ENCODE data around the gene C2orf92.

DNA sequence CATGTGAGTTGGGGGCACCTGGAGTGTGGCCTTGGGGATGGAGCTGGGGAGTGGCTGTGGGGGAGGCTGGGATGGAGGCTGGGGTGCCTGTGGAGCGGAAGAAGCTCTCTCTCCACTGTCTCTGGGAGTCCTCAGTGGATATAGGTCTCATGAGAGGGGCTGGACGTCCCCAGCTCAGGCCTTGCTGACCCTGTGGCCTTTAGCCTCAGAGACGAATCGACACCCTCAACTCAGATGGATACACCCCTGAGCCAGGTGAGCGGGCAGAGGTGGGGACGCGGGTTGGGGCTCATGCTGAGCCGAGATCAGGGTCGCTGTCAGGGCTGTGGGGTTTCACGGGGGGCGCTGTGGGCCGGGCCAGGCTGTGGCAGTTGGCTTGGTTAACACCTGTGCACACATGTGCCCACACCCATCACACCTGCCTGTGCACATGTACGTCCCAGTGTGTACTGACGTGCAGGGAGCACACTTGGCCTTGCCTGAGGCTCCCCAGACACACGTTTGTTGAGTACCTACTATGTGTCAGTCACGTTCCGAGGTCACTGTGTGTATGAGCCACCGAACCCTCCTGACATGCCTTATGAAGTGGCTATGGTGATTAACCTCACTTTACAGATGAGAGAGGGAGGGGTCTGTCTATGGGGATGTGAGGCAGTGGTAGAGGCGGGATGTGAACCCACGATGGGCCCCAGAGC, 64.0 kb downstream of the C2orf92 start:
- TF ChIP-seq, protein P1, sequence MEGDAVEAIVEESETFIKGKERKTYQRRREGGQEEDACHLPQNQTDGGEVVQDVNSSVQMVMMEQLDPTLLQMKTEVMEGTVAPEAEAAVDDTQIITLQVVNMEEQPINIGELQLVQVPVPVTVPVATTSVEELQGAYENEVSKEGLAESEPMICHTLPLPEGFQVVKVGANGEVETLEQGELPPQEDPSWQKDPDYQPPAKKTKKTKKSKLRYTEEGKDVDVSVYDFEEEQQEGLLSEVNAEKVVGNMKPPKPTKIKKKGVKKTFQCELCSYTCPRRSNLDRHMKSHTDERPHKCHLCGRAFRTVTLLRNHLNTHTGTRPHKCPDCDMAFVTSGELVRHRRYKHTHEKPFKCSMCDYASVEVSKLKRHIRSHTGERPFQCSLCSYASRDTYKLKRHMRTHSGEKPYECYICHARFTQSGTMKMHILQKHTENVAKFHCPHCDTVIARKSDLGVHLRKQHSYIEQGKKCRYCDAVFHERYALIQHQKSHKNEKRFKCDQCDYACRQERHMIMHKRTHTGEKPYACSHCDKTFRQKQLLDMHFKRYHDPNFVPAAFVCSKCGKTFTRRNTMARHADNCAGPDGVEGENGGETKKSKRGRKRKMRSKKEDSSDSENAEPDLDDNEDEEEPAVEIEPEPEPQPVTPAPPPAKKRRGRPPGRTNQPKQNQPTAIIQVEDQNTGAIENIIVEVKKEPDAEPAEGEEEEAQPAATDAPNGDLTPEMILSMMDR (conservative IDR thresholded peaks at IDR 0.05) = no peak
- TF ChIP-seq ZFX (IDR thresholded peaks at IDR 0.05) = no peak

All from C4-2B (cell line).